K562 treated with DMSO at 1 percent for 12 hours (cell line): Measurements from ENCODE around the gene LCE1E. TPM values are rescaled to one million over a fixed set of nuclear protein-coding genes. Genes with fewer than 3 reads are reported as not detected.

ENCODE experiments used
- total RNA-seq: library from RNA; unstranded; fragments of 300-600 nt; gene quantifications from 2 replicates; pipeline ENCODE4 v1.2.3, GENCODE V29; 2022; ENCODE audit not compliant: insufficient read depth

Gene LCE1E
- total RNA-seq, result not detected in 2 replicates

GRCh38 chr1:152786077-152786476, at the start of gene LCE1E:
LCE1E (plus strand) TSS chr1:152786257; CDS start chr1:152787300, 1,043 bp downstream.

GRCh38 chr1:152757747-152758146, 28.3 kb upstream of the LCE1E start, which contains the start of gene KPRP:
KPRP (plus strand) TSS chr1:152758025; CDS start chr1:152759589, 1,564 bp downstream.

DNA sequence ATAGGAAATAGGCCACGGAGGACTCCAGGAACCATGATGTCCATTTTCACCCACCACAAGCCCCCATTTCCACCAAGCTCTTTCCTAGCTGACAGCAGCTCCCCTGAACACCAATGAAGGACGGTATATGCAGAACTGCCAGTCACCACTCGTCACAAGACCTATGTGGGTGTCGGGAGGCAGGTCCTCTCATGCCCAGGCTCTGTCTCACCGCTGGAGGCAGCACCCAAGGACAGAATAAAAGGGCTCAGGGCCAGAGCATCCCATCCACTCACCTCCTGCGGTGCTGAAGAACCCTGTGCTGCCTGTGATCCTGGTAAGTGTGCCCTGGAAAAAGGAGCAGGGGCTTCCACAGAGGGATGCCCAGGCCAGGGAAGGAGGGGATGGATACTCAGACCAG, 11.2 kb upstream of the LCE1E start, which contains the start of gene LCE1F:
Gene LCE1F (plus strand): TSS at position 266 of the 400 bp plus-strand sequence. CDS start 1,232 bp downstream, outside the sequence.

GRCh38 chr1:152796421-152796820, 10.4 kb downstream of the LCE1E start, which contains the start of gene LCE1D:
LCE1D (plus strand) TSS chr1:152796721; CDS start chr1:152797795, 1,074 bp downstream.

DNA sequence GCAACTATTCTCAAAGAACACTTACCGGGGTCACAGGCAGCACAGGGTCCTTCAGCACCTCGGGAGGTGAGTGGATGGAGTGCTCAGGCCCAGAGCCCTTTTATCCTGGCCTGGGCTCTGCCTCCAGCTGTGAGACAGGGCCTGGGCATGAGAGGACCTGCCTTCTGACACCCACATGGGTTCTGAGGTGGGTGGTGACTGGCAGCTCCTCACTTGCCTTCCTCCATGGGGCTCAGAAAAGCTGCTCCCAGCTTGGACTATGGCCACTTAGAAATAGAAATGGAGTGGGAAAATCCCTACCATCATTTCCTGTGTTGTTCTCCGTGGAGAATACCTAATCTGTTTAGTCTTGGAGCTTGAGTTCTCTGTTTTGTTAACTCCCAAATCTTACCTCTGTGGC, 20.5 kb downstream of the LCE1E start, which contains the start of gene LCE1C:
Gene LCE1C (minus strand): TSS at position 76 of the 400 bp plus-strand sequence. CDS start 1,173 bp downstream, outside the sequence.

DNA sequence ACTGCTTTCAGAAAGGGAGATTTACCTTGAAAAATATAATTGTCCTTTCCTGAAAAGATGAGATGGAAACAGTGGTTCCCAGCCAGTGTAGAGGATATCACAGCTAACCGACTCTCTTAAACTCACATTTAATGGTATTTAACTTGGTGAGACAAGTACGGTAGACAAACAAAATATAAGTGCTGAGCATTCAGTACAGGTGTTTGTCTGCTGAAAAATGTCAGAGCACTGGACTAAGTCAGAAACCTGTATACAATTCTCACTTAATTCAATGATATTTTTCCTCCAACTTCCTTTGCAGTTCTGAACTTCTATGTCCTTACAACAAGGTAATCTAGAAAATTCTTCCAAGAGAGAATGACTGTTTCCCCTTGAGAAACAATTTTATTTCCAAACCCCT, 25.6 kb downstream of the LCE1E start, which contains the start of gene LCE1B:
Gene LCE1B (plus strand): TSS at position 301 of the 400 bp plus-strand sequence. CDS start 476 bp downstream, outside the sequence.

DNA sequence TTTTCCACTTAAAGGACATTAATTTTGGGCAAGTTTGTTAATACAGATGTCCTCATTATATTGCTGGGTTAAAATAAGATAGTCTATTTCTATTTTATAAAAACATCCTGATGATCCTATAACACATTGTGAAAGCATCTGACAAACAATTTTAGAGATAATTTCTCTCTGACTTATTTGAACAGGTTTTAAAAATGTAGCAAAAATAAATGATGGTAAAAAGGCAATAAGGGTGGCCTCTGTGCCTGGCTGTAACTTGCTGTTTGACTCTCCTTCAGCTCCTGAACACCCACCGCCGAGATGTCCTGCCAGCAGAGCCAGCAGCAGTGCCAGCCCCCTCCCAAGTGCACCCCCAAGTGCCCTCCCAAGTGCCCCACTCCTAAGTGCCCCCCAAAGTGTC, 41.1 kb downstream of the LCE1E start, which contains the start of gene LCE1A:
Gene LCE1A (plus strand): TSS at position 301 of the 400 bp plus-strand sequence. CDS start 0 bp downstream, at position 301.

Other genes starting within 250 kb of the LCE1E start
- not detected in 2 replicates for gene LCE3E, start 219.5 kb upstream of the LCE1E start, total RNA-seq
- not detected in 2 replicates for gene LCE3D, start 205.7 kb upstream of the LCE1E start, total RNA-seq
- not detected in 2 replicates for gene LCE3C, start 186.0 kb upstream of the LCE1E start, total RNA-seq
- not detected in 2 replicates for gene LCE3B, start 172.4 kb upstream of the LCE1E start, total RNA-seq
- not detected in 2 replicates for gene LCE3A, start 163.2 kb upstream of the LCE1E start, total RNA-seq
- not detected in 2 replicates for gene LCE2D, start 122.9 kb upstream of the LCE1E start, total RNA-seq
- gene LCE2C, start 111.0 kb upstream of the LCE1E start, total RNA-seq, result not detected in 2 replicates
- not detected in 2 replicates for gene LCE2B, start 100.1 kb upstream of the LCE1E start, total RNA-seq
- not detected in 2 replicates for gene LCE2A, start 87.9 kb upstream of the LCE1E start, total RNA-seq
- gene LCE4A, start 78.1 kb upstream of the LCE1E start, total RNA-seq, result not detected in 2 replicates
- gene KPRP, start 28.2 kb upstream of the LCE1E start, total RNA-seq, result not detected in 2 replicates
- gene LCE1F, start 11.1 kb upstream of the LCE1E start, total RNA-seq, result not detected in 2 replicates
- not detected in 2 replicates for gene LCE1D, start 10.5 kb downstream of the LCE1E start, total RNA-seq
- gene LCE1C, start 20.4 kb downstream of the LCE1E start, total RNA-seq, result not detected in 2 replicates
- not detected in 2 replicates for gene LCE1B, start 25.7 kb downstream of the LCE1E start, total RNA-seq
- not detected in 2 replicates for gene LCE1A, start 41.2 kb downstream of the LCE1E start, total RNA-seq
- not detected in 2 replicates for gene LCE6A, start 56.6 kb downstream of the LCE1E start, total RNA-seq
- not detected in 2 replicates for gene LCE7A, start 73.7 kb downstream of the LCE1E start, total RNA-seq
- gene SMCP, start 92.1 kb downstream of the LCE1E start, total RNA-seq, result not detected in 2 replicates
- gene IVL, start 122.3 kb downstream of the LCE1E start, total RNA-seq, result not detected in 2 replicates
- not detected in 2 replicates for gene SPRR5, start 160.9 kb downstream of the LCE1E start, total RNA-seq
- gene SPRR4, start 184.4 kb downstream of the LCE1E start, total RNA-seq, result not detected in 2 replicates
- not detected in 2 replicates for gene SPRR1A, start 197.8 kb downstream of the LCE1E start, total RNA-seq
- not detected in 2 replicates for gene SPRR3, start 215.5 kb downstream of the LCE1E start, total RNA-seq
- gene SPRR1B, start 244.9 kb downstream of the LCE1E start, total RNA-seq, result not detected in 2 replicates